22Rv1 (cell line): Measurements from ENCODE around the gene ANK2.

ENCODE experiments used
- H3K27ac ChIP-seq: fragments of 450-650 bp; 2 replicates; pipeline ENCODE4 v1.5.1; 2017
- ZFX ChIP-seq: fragments of 450-650 bp; IDR thresholded peaks from 2 replicates; pipeline ENCODE4 v1.6.1; 2017; ENCODE audit warnings: antibody characterized with exemption, borderline replicate concordance
- TF ChIP-seq, protein P1 (sequence below): fragments of 450-650 bp; IDR thresholded peaks from 2 replicates; pipeline ENCODE4 v1.5.1; 2017; ENCODE audit warnings: mild to moderate bottlenecking

The ANK2 gene

GRCh38 chr4:113050371-113050755, 910 bp downstream of the ANK2 start:
- TF ChIP-seq ZFX, result no peak
- TF ChIP-seq, protein P1, sequence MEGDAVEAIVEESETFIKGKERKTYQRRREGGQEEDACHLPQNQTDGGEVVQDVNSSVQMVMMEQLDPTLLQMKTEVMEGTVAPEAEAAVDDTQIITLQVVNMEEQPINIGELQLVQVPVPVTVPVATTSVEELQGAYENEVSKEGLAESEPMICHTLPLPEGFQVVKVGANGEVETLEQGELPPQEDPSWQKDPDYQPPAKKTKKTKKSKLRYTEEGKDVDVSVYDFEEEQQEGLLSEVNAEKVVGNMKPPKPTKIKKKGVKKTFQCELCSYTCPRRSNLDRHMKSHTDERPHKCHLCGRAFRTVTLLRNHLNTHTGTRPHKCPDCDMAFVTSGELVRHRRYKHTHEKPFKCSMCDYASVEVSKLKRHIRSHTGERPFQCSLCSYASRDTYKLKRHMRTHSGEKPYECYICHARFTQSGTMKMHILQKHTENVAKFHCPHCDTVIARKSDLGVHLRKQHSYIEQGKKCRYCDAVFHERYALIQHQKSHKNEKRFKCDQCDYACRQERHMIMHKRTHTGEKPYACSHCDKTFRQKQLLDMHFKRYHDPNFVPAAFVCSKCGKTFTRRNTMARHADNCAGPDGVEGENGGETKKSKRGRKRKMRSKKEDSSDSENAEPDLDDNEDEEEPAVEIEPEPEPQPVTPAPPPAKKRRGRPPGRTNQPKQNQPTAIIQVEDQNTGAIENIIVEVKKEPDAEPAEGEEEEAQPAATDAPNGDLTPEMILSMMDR, result no peak
- H3K27ac ChIP-seq, result no peak overlapping the region

GRCh38 chr4:113050837-113051236, 1.4 kb downstream of the ANK2 start:
- no peak overlapping the region for H3K27ac ChIP-seq
- TF ChIP-seq, protein P1, result no peak
- TF ChIP-seq ZFX, result no peak

DNA sequence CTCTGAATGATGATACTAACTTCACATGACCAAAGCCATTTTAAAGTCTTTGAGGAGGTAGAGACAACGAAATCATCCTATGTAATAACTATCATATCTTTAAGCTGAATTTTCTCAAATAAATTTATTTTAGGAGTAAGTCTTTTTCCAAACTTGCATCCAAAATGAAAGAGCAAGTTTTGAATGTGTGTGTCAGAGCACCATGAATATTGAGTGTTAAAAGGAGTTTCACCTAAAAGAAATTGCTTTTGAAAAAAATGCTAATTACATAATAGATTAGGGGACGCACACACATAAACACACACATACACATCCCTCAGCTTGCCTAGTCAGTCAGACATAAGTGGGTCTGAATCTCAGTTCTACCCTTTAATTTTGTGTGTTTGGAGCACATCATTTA, 1.9 kb downstream of the ANK2 start:
- TF ChIP-seq, protein P1, result no peak
- TF ChIP-seq ZFX, result no peak

GRCh38 chr4:113052379-113052951, 3.0 kb downstream of the ANK2 start:
- no peak overlapping the region for H3K27ac ChIP-seq
- no peak for TF ChIP-seq ZFX
- TF ChIP-seq, protein P1, result no peak

More for the DNA sequence above, 1.9 kb downstream of the ANK2 start:
- H3K27ac ChIP-seq, result no peak overlapping the region

DNA sequence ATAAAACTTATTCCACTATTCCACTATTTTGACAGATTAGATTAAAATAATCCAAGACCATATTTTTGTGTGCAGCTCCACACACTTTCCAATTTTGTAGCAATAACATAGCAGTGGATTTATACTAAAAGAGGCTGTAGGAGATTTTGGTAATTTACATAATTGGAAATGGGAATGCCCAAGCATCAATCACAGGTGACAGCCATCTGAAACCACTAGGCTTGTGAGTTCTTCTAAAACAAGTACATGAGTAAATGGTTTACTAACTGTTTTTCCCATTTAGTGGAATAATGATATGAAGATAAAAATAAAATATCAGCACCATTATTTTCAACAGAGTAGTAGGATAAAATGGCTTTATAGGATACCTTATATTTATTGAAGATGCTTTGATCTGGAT, 4.4 kb downstream of the ANK2 start:
- TF ChIP-seq ZFX, result no peak
- TF ChIP-seq, protein P1, result no peak
- H3K27ac ChIP-seq, result no peak overlapping the region

- no peak overlapping the region for H3K27ac ChIP-seq
- TF ChIP-seq, protein P1, result no peak
- TF ChIP-seq ZFX, result no peak
Measured at GRCh38 chr4:113056318-113056717, 6.9 kb downstream of the ANK2 start.

- TF ChIP-seq, protein P1, result no peak
- TF ChIP-seq ZFX, result no peak
Measured at GRCh38 chr4:113057891-113058290, 8.4 kb downstream of the ANK2 start.

More at GRCh38 chr4:113057891-113058290, 8.4 kb downstream of the ANK2 start:
- H3K27ac ChIP-seq, result no peak overlapping the region
